ENCODE results near the gene BBOX1. TPM values are rescaled to one million over a fixed set of nuclear protein-coding genes. Genes with fewer than 3 reads are reported as not detected.
"Not testable (repeated sequence)": the region's sequence is repeated elsewhere in the genome, so short reads cannot be mapped to it uniquely, and the experiment has no call there.

Gene BBOX1
- polyA plus RNA-seq, 1 donor from 2014 or later = not detected

DNA sequence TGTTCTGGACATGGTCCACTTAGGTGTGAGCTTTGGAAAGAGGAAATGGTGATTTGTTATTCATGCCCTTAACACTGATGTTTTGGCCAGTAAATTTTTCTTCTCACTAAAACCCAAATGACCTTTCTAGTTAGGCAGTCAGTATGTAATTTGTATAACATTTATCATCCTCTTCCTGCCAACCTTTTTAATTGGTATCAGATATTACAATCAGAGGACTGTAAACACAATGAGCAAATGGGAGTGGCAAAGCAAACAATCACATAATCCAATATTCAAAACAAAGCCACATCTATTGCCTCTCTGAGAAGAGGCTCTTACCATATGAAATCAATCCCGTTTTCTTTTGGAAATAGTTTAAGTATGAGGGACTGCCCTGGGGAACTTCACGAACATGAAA lies 49.1 kb downstream of the BBOX1 start:
- Histone ChIP-seq H2AFZ (ENCODE audit: low read depth, low read length) (no peak overlapping the region), H3K9ac (ENCODE audit: low read length) (no peak overlapping the region), H3K79me2 (replicated peaks; ENCODE audit: insufficient read depth, low read length) (no peaks in the 10 kb centered on the region), H3K4me2 (ENCODE audit: low read length) (no peak overlapping the region), H3K4me3 (ENCODE audit: low read length) (no peak overlapping the region), H3K27me3 (ENCODE audit: insufficient read depth, low read depth, low read length) (no peaks in the 10 kb centered on the region), H3K9me2 (ENCODE audit: insufficient read depth, low read length) (no peaks in the 10 kb centered on the region), H4K20me1 (ENCODE audit: insufficient read depth) (no peaks in the 10 kb centered on the region), H3F3A (ENCODE audit: insufficient read depth, low read length, poor library complexity, severe bottlenecking) (no peaks in the 10 kb centered on the region), H3K27ac (ENCODE audit: low read length) (no peak overlapping the region), H3K36me3 (ENCODE audit: insufficient read depth, low read length) (no peaks in the 10 kb centered on the region), H3K9me3 (ENCODE audit: low read length) (no peaks in the 10 kb centered on the region)
- TF ChIP-seq, protein P1, sequence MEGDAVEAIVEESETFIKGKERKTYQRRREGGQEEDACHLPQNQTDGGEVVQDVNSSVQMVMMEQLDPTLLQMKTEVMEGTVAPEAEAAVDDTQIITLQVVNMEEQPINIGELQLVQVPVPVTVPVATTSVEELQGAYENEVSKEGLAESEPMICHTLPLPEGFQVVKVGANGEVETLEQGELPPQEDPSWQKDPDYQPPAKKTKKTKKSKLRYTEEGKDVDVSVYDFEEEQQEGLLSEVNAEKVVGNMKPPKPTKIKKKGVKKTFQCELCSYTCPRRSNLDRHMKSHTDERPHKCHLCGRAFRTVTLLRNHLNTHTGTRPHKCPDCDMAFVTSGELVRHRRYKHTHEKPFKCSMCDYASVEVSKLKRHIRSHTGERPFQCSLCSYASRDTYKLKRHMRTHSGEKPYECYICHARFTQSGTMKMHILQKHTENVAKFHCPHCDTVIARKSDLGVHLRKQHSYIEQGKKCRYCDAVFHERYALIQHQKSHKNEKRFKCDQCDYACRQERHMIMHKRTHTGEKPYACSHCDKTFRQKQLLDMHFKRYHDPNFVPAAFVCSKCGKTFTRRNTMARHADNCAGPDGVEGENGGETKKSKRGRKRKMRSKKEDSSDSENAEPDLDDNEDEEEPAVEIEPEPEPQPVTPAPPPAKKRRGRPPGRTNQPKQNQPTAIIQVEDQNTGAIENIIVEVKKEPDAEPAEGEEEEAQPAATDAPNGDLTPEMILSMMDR (IDR thresholded peaks at IDR 0.05; ENCODE audit: poor library complexity, severe bottlenecking) = no peak
- TF ChIP-seq EP300 (conservative IDR thresholded peaks at IDR 0.05; ENCODE audit: poor library complexity, severe bottlenecking) (no peak), REST (IDR thresholded peaks at IDR 0.05; ENCODE audit: borderline replicate concordance) (no peak), TAF1 (IDR thresholded peaks at IDR 0.05; ENCODE audit: low read depth) (no peak), RAD21 (conservative IDR thresholded peaks at IDR 0.05) (no peak), EZH2 (IDR thresholded peaks at IDR 0.05; ENCODE audit: borderline replicate concordance, insufficient read depth, low read length, poor library complexity, severe bottlenecking) (no peak), POLR2AphosphoS5 (IDR thresholded peaks at IDR 0.05) (no peak), MXI1 (conservative IDR thresholded peaks at IDR 0.05; ENCODE audit: poor library complexity, severe bottlenecking) (no peak), SMC3 (conservative IDR thresholded peaks at IDR 0.05; ENCODE audit: poor library complexity) (no peak)

DNA sequence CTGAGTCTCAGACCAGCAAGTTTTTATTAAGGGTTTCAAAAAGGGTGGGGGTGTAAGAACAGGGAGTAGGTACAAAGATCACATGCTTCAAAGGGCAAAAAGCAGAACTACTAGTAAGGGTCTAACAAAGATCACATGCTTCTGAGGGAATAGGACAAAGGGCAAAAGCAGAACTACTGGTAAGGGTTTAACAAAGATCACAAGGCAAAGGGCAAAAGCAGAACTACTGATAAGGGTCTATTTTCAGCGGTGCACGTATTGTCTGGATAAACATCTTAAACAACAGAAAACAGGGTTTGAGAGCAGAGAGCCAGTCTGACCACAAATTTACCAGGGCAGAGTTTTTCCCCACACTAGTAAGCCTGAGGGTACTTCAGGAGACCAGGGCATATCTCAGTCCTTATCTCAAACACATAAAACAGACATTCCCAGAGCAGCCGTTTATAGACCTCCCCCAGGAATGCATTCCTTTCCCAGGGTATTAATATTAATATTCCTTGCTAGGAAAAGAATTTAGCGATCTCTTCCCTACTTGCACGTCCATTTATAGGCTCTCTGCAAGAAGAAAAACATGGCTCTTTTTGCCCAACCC lies 49.8 kb downstream of the BBOX1 start:
- not testable (repeated sequence) for H3F3A ChIP-seq (ENCODE audit: insufficient read depth, low read length, poor library complexity, severe bottlenecking); H3K27ac ChIP-seq (ENCODE audit: low read length); H3K9me3 ChIP-seq (ENCODE audit: low read length); H4K20me1 ChIP-seq (ENCODE audit: insufficient read depth); H3K9me2 ChIP-seq (ENCODE audit: insufficient read depth, low read length); H3K36me3 ChIP-seq (ENCODE audit: insufficient read depth, low read length); H3K4me2 ChIP-seq (ENCODE audit: low read length); H3K27me3 ChIP-seq (ENCODE audit: insufficient read depth, low read depth, low read length); H3K79me2 ChIP-seq (replicated peaks; ENCODE audit: insufficient read depth, low read length); H2AFZ ChIP-seq (ENCODE audit: low read depth, low read length); H3K9ac ChIP-seq (ENCODE audit: low read length); H3K4me3 ChIP-seq (ENCODE audit: low read length)

- Histone ChIP-seq H4K20me1 (ENCODE audit: insufficient read depth) (no peaks in the 10 kb centered on the region), H2AFZ (ENCODE audit: low read depth, low read length) (no peak overlapping the region), H3K4me3 (ENCODE audit: low read length) (no peak overlapping the region), H3K4me2 (ENCODE audit: low read length) (no peak overlapping the region), H3F3A (ENCODE audit: insufficient read depth, low read length, poor library complexity, severe bottlenecking) (no peaks in the 10 kb centered on the region), H3K27ac (ENCODE audit: low read length) (no peak overlapping the region), H3K36me3 (ENCODE audit: insufficient read depth, low read length) (no peaks in the 10 kb centered on the region), H3K9me3 (ENCODE audit: low read length) (no peaks in the 10 kb centered on the region), H3K27me3 (ENCODE audit: insufficient read depth, low read depth, low read length) (no peaks in the 10 kb centered on the region), H3K9ac (ENCODE audit: low read length) (no peak overlapping the region), H3K9me2 (ENCODE audit: insufficient read depth, low read length) (no peaks in the 10 kb centered on the region), H3K79me2 (replicated peaks; ENCODE audit: insufficient read depth, low read length) (no peaks in the 10 kb centered on the region)
- no peak for TF ChIP-seq EP300 (conservative IDR thresholded peaks at IDR 0.05; ENCODE audit: poor library complexity, severe bottlenecking)
- TF ChIP-seq TAF1 (IDR thresholded peaks at IDR 0.05; ENCODE audit: low read depth) = no peak
- TF ChIP-seq REST (IDR thresholded peaks at IDR 0.05; ENCODE audit: borderline replicate concordance) = no peak
- TF ChIP-seq SMC3 (conservative IDR thresholded peaks at IDR 0.05; ENCODE audit: poor library complexity) = no peak
- TF ChIP-seq POLR2AphosphoS5 (IDR thresholded peaks at IDR 0.05) = no peak
- no peak for TF ChIP-seq MXI1 (conservative IDR thresholded peaks at IDR 0.05; ENCODE audit: poor library complexity, severe bottlenecking)
- TF ChIP-seq, protein P1 (IDR thresholded peaks at IDR 0.05; ENCODE audit: poor library complexity, severe bottlenecking) = no peak
- TF ChIP-seq RAD21 (conservative IDR thresholded peaks at IDR 0.05) = no peak
- no peak for TF ChIP-seq EZH2 (IDR thresholded peaks at IDR 0.05; ENCODE audit: borderline replicate concordance, insufficient read depth, low read length, poor library complexity, severe bottlenecking)
Observed at GRCh38 chr11:27094120-27094519, 53.5 kb downstream of the BBOX1 start.

Data from neural cell (in vitro differentiated cells).